Ishikawa (cell line): ENCODE data around the gene FSTL4.

Experiments used
- CEBPB ChIP-seq: IDR thresholded peaks from 2 replicates; pipeline ENCODE4 v1.6.1; 2012
- CREB1 ChIP-seq: IDR thresholded peaks from 2 replicates; pipeline ENCODE4 v1.6.1; 2012; ENCODE audit warnings: low read depth
- EGR1 ChIP-seq: IDR thresholded peaks from 2 replicates; pipeline ENCODE4 v1.6.1; 2012
- EP300 ChIP-seq: IDR thresholded peaks from 2 replicates; pipeline ENCODE4 v1.6.1; 2012; ENCODE audit warnings: borderline replicate concordance
- FOXM1 ChIP-seq: IDR thresholded peaks from 2 replicates; pipeline ENCODE4 v1.6.1; 2012; ENCODE audit warnings: low read depth, borderline replicate concordance
- NFIC ChIP-seq: IDR thresholded peaks from 2 replicates; pipeline ENCODE4 v1.6.1; 2012
- RAD21 ChIP-seq: IDR thresholded peaks from 2 replicates; pipeline ENCODE4 v1.6.1; 2012; ENCODE audit warnings: low read depth
- TAF1 ChIP-seq: IDR thresholded peaks from 2 replicates; pipeline ENCODE4 v1.6.1; 2012; ENCODE audit warnings: low read depth, mild to moderate bottlenecking
- TCF12 ChIP-seq: IDR thresholded peaks from 2 replicates; pipeline ENCODE4 v1.6.1; 2012; ENCODE audit warnings: low read depth
- TEAD4 ChIP-seq: IDR thresholded peaks from 2 replicates; pipeline ENCODE4 v1.6.1; 2012
- YY1 ChIP-seq: IDR thresholded peaks from 2 replicates; pipeline ENCODE4 v1.6.1; 2012; ENCODE audit warnings: low read depth
- ZBTB7A ChIP-seq: IDR thresholded peaks from 2 replicates; pipeline ENCODE4 v1.6.1; 2012; ENCODE audit warnings: low read depth
- TF ChIP-seq, protein P1 (sequence below): IDR thresholded peaks from 2 replicates; pipeline ENCODE4 v1.6.1; 2012; ENCODE audit warnings: low read depth, mild to moderate bottlenecking
- TF ChIP-seq, protein P2 (sequence below): IDR thresholded peaks from 2 replicates; pipeline ENCODE4 v1.6.1; 2012
- TF ChIP-seq, protein P3 (sequence below): IDR thresholded peaks from 2 replicates; pipeline ENCODE4 v1.6.1; 2012

The FSTL4 gene

DNA sequence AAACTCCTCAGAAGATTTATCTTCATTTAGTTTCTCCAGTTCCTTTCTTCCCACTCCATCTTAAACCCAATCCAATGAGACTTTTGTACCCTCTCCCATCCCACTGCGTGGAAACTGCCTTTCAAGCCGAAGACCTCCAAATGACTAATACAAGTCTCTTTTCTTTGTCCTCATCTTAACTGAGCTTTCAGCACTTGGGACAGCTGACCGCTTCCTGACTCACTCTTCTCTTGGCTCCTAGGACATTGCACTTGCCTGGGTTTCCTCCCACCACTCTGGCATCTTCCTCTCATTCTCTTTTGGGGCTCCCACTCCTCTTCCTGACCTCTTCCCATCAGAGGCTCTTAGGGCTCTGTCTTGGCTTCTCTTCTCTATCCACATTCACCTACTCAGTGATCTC lies 316.8 kb downstream of the FSTL4 start:
- TF ChIP-seq YY1 = no peak
- TF ChIP-seq, protein P1, sequence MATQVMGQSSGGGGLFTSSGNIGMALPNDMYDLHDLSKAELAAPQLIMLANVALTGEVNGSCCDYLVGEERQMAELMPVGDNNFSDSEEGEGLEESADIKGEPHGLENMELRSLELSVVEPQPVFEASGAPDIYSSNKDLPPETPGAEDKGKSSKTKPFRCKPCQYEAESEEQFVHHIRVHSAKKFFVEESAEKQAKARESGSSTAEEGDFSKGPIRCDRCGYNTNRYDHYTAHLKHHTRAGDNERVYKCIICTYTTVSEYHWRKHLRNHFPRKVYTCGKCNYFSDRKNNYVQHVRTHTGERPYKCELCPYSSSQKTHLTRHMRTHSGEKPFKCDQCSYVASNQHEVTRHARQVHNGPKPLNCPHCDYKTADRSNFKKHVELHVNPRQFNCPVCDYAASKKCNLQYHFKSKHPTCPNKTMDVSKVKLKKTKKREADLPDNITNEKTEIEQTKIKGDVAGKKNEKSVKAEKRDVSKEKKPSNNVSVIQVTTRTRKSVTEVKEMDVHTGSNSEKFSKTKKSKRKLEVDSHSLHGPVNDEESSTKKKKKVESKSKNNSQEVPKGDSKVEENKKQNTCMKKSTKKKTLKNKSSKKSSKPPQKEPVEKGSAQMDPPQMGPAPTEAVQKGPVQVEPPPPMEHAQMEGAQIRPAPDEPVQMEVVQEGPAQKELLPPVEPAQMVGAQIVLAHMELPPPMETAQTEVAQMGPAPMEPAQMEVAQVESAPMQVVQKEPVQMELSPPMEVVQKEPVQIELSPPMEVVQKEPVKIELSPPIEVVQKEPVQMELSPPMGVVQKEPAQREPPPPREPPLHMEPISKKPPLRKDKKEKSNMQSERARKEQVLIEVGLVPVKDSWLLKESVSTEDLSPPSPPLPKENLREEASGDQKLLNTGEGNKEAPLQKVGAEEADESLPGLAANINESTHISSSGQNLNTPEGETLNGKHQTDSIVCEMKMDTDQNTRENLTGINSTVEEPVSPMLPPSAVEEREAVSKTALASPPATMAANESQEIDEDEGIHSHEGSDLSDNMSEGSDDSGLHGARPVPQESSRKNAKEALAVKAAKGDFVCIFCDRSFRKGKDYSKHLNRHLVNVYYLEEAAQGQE = peak; percentile 77

DNA sequence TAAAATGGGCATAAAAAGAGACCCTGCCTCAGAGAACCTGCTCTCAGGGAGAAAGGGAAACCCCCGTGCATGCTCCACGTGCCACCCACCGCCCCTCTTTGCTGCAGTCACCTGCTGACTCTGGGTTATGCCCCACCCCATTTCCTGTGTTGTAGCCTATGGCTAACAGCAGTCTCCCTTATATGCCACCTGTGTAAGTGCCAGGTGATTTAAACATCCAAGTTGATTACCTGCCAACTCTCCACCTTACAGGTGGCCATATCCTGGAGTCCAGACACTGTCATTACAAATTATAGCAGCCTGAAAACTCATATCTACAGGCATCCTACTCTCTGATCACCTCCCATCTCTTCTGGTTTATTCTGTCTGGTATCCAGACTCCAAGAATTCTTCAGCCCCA lies 318.0 kb downstream of the FSTL4 start:
- TF ChIP-seq, protein P1 = no peak
- TF ChIP-seq FOXM1 (no peak), ZBTB7A (no peak), CEBPB (no peak), EGR1 (no peak), YY1 (no peak), EP300 (no peak), CREB1 (no peak)
- TF ChIP-seq, protein P2, sequence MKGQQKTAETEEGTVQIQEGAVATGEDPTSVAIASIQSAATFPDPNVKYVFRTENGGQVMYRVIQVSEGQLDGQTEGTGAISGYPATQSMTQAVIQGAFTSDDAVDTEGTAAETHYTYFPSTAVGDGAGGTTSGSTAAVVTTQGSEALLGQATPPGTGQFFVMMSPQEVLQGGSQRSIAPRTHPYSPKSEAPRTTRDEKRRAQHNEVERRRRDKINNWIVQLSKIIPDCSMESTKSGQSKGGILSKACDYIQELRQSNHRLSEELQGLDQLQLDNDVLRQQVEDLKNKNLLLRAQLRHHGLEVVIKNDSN = no peak

DNA sequence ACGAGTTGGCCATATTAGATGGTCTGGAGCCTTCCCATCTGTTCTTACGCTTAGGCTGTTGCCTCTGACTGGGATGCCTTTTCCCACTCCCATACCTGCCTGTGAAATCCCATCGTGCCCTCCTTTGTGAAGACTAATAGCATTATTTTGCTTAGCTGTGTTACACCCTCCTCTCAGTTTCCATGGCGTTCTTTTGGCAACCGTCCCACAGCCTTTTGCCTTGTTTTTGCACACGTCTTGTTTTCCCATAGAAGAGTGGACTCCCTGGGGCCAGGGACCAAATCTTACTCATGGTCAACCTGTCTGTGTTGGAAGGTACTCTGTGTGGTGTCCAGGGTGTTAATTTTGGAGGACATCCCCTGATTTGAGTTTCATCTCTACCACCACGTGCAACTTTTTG lies 318.4 kb downstream of the FSTL4 start:
- TF ChIP-seq NFIC (no peak), TAF1 (no peak), EP300 (no peak), EGR1 (no peak), CREB1 (no peak), ZBTB7A (no peak), TEAD4 (no peak), YY1 (no peak)
- TF ChIP-seq, protein P3, sequence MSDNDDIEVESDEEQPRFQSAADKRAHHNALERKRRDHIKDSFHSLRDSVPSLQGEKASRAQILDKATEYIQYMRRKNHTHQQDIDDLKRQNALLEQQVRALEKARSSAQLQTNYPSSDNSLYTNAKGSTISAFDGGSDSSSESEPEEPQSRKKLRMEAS = no peak

DNA sequence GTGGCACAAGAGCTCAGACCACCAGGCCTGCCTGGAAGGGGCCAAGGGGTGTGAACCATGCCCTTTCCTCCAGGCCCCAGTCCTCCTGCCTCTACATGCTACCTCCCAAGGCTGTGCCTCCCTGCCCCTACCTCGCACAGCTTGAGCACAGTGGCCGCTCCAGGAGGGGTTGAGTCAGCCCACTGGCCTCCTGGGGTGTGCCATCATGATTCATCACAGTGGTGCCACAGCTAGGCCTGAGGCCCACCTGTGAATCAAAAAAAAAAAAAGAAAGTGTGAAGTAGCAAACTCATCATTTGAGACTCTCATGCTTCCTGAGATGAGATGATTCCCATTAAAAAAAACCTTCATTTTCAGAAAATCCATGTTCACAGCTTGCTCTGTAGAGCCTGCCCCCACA lies 320.0 kb downstream of the FSTL4 start:
- TF ChIP-seq CEBPB (no peak), EGR1 (no peak), TCF12 (no peak), RAD21 (no peak), EP300 (no peak), ZBTB7A (no peak), TEAD4 (no peak), TAF1 (no peak), NFIC (no peak), CREB1 (no peak), YY1 (no peak), FOXM1 (no peak)
- TF ChIP-seq, protein P3 = no peak
- TF ChIP-seq, protein P1 = no peak
- TF ChIP-seq, protein P2 = no peak

DNA sequence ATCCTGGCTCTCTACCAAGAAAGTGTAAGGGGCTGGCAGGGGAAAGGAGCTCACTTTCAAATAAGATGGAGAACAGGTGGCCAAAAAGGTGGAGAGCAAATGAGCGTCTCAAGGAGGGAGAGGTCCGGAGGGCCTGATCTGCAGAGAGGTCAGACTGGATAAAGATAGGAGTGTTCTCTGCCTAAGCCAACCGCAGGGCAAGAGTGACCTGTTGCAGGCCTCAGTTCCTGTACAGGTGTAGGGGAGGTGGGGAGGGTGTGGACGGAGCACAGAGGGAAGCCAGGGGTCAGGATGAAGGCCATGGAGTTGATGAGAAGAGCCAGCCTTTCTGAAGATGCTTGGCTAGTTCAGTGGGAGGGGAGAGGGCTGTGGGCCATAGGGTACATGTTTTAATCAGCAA lies 320.8 kb downstream of the FSTL4 start:
- TF ChIP-seq, protein P3 = no peak
- TF ChIP-seq TAF1 (no peak), EGR1 (no peak), CREB1 (no peak), EP300 (no peak), NFIC (no peak), TEAD4 (no peak), TCF12 (no peak), CEBPB (no peak)
- TF ChIP-seq, protein P1 = no peak
- TF ChIP-seq, protein P2 = no peak
